Right lobe of liver (tissue), 4 donors: ENCODE measurements around the gene POLR2J.
"Not testable (repeated sequence)": the region's sequence is repeated elsewhere in the genome, so short reads cannot be mapped to it uniquely, and the experiment has no call there.

Source experiments
- CTCF ChIP-seq, 4 donors: fragments of 200-600 bp in 3 of 4; fragments of 450-650 bp in 1 of 4; IDR thresholded peaks; one replicate each; pipeline versions ENCODE4 v1.5.1 to v1.8.0; 2016 to 2022; ENCODE audit warnings: antibody characterized with exemption in 4 of 4, mild to moderate bottlenecking in 2 of 4
- POLR2A ChIP-seq: fragments of 450-650 bp; IDR thresholded peaks from one replicate; pipeline ENCODE4 v1.6.1; 2017; ENCODE audit warnings: antibody characterized with exemption, mild to moderate bottlenecking
- donor health status: DM: no; HTN: no; CAD: no.
- donor health status: DM: no; HTN: no; CAD: no.
- donor health status: DM: no; HTN: yes; CAD: no.

- TF ChIP-seq CTCF (IDR thresholded peaks at IDR 0.05); POLR2A: not testable (repeated sequence)
Measured at GRCh38 chr7:102490529-102491075, 11.9 kb upstream of the POLR2J start.
